ENCODE data around the gene HS3ST4.

DNA sequence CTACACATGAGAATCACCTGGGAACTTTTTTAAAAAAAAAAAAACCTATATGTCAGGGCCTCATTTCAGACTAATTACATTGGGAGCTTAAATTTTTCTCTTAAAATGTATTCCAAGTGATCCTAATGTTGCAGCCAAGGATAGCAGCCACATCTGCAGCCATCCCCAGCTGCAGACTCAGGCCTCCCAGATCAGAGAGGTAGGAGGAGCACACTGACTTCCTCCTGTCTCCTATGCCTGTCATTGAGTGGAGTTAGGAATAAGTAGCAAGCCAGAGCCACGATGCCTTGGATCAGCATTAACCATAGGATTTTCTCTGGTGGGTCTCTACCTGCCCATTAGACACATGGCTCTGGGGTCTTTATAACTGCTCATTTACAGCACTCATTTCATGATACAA, 463.5 kb downstream of the HS3ST4 start:
- no peak for TF ChIP-seq POLR2AphosphoS5 (IDR thresholded peaks at IDR 0.05; ENCODE audit: low read depth, low read length)
- TF ChIP-seq GABPA (IDR thresholded peaks at IDR 0.05; ENCODE audit: borderline replicate concordance, insufficient read depth, low read length), result no peak
- no peak for TF ChIP-seq POLR2A (IDR thresholded peaks at IDR 0.05; ENCODE audit: control extremely low read depth in 1 of 2, low read depth in 2 of 2, low read length in 2 of 2)
- TF ChIP-seq, protein P1, sequence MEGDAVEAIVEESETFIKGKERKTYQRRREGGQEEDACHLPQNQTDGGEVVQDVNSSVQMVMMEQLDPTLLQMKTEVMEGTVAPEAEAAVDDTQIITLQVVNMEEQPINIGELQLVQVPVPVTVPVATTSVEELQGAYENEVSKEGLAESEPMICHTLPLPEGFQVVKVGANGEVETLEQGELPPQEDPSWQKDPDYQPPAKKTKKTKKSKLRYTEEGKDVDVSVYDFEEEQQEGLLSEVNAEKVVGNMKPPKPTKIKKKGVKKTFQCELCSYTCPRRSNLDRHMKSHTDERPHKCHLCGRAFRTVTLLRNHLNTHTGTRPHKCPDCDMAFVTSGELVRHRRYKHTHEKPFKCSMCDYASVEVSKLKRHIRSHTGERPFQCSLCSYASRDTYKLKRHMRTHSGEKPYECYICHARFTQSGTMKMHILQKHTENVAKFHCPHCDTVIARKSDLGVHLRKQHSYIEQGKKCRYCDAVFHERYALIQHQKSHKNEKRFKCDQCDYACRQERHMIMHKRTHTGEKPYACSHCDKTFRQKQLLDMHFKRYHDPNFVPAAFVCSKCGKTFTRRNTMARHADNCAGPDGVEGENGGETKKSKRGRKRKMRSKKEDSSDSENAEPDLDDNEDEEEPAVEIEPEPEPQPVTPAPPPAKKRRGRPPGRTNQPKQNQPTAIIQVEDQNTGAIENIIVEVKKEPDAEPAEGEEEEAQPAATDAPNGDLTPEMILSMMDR (IDR thresholded peaks at IDR 0.05; ENCODE audit: control extremely low read depth in 1 of 3, insufficient read depth in 1 of 3, low read depth in 1 of 3, low read length in 3 of 3), result no peak
- TF ChIP-seq, protein P2, sequence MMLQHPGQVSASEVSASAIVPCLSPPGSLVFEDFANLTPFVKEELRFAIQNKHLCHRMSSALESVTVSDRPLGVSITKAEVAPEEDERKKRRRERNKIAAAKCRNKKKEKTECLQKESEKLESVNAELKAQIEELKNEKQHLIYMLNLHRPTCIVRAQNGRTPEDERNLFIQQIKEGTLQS (IDR thresholded peaks at IDR 0.05; ENCODE audit: insufficient read depth, low read depth, low read length), result no peak
- no peak for TF ChIP-seq EP300 (IDR thresholded peaks at IDR 0.05; ENCODE audit: borderline replicate concordance in 1 of 2, low read depth in 2 of 2, low read length in 2 of 2)
